SK-N-SH treated with all-trans-retinoic acid at 6 μM for 48 hours (cell line): ENCODE results near the gene DIP2C.

Source experiments
- ARNTL ChIP-seq: fragments of 450-650 bp; formaldehyde crosslinking; IDR thresholded peaks from 2 replicates; pipeline ENCODE4 v1.5.0; 2020; ENCODE audit warnings: low read depth, mild to moderate bottlenecking, moderate library complexity, borderline replicate concordance
- BACH2 ChIP-seq: fragments of 250-450 bp; sonication (Bioruptor Pico); IDR thresholded peaks from 2 replicates; pipeline ENCODE4 v1.9.0; 2021; ENCODE audit warnings: mild to moderate bottlenecking, borderline replicate concordance
- CSDC2 ChIP-seq: fragments of 250-450 bp; sonication (Bioruptor Pico); IDR thresholded peaks from 2 replicates; pipeline ENCODE4 v1.5.0; 2020; ENCODE audit warnings: mild to moderate bottlenecking, moderate library complexity
- PPARA ChIP-seq: fragments of 250-450 bp; sonication (Bioruptor Pico); IDR thresholded peaks from 2 replicates; pipeline ENCODE4 v1.5.0; 2020; ENCODE audit warnings: mild to moderate bottlenecking, borderline replicate concordance
- RARB ChIP-seq: fragments of 250-450 bp; sonication (Bioruptor Pico); IDR thresholded peaks from 2 replicates; pipeline ENCODE4 v1.8.0; 2021; ENCODE audit warnings: mild to moderate bottlenecking, moderate library complexity
- TOX ChIP-seq: fragments of 250-450 bp; sonication (Bioruptor Pico); IDR thresholded peaks from 2 replicates; pipeline ENCODE4 v1.8.0; 2021; ENCODE audit warnings: mild to moderate bottlenecking, moderate library complexity, borderline replicate concordance
- ZC3H10 ChIP-seq: fragments of 250-450 bp; sonication (Bioruptor Pico); IDR thresholded peaks from 2 replicates; pipeline ENCODE4 v1.5.1; 2021; ENCODE audit warnings: mild to moderate bottlenecking, moderate library complexity
- ZFP3 ChIP-seq: fragments of 250-450 bp; sonication (Bioruptor Pico); IDR thresholded peaks from 2 replicates; pipeline ENCODE4 v1.5.0; 2020; ENCODE audit warnings: mild to moderate bottlenecking, moderate library complexity
- ZNF8 ChIP-seq: fragments of 450-650 bp; formaldehyde crosslinking; IDR thresholded peaks from 2 replicates; pipeline ENCODE4 v1.5.0; 2020; ENCODE audit warnings: mild to moderate bottlenecking, moderate library complexity
- TF ChIP-seq, protein P1 (sequence below): fragments of 250-450 bp; sonication (Bioruptor Pico); IDR thresholded peaks from 2 replicates; pipeline ENCODE4 v1.8.0; 2020; ENCODE audit warnings: mild to moderate bottlenecking, moderate library complexity, borderline replicate concordance
- TF ChIP-seq, protein P2 (sequence below): fragments of 250-450 bp; sonication (Bioruptor Pico); IDR thresholded peaks from 2 replicates; pipeline ENCODE4 v1.8.0; 2021; ENCODE audit warnings: low read depth, mild to moderate bottlenecking, moderate library complexity, borderline replicate concordance
- TF ChIP-seq, protein P3 (sequence below): fragments of 250-450 bp; sonication (Bioruptor Pico); IDR thresholded peaks from 2 replicates; pipeline ENCODE4 v1.5.0; 2020; ENCODE audit warnings: mild to moderate bottlenecking, moderate library complexity

DNA sequence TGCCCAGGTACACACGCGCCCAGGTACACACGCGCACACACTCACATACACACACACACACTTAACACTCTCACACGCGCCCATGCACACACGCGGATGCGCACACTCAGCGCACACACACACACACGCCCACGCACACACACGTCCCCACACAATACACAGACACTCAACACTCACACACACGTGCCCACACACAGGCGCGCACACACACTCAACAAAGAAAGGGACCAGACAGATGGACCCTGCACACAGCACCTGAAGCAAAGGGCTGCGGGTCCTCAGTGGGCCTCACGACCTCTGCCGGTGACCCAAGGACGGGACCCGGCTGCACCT is 296.8 kb downstream of the DIP2C start:
- TF ChIP-seq RARB = no peak
- no peak for TF ChIP-seq PPARA
- TF ChIP-seq, protein P1, sequence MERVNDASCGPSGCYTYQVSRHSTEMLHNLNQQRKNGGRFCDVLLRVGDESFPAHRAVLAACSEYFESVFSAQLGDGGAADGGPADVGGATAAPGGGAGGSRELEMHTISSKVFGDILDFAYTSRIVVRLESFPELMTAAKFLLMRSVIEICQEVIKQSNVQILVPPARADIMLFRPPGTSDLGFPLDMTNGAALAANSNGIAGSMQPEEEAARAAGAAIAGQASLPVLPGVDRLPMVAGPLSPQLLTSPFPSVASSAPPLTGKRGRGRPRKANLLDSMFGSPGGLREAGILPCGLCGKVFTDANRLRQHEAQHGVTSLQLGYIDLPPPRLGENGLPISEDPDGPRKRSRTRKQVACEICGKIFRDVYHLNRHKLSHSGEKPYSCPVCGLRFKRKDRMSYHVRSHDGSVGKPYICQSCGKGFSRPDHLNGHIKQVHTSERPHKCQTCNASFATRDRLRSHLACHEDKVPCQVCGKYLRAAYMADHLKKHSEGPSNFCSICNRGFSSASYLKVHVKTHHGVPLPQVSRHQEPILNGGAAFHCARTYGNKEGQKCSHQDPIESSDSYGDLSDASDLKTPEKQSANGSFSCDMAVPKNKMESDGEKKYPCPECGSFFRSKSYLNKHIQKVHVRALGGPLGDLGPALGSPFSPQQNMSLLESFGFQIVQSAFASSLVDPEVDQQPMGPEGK (CRISPR knock-in tag) = no peak
- no peak for TF ChIP-seq ARNTL (CRISPR knock-in tag)
- TF ChIP-seq CSDC2 = no peak
- TF ChIP-seq ZFP3 (CRISPR knock-in tag) = no peak
- no peak for TF ChIP-seq TOX
- TF ChIP-seq, protein P2, sequence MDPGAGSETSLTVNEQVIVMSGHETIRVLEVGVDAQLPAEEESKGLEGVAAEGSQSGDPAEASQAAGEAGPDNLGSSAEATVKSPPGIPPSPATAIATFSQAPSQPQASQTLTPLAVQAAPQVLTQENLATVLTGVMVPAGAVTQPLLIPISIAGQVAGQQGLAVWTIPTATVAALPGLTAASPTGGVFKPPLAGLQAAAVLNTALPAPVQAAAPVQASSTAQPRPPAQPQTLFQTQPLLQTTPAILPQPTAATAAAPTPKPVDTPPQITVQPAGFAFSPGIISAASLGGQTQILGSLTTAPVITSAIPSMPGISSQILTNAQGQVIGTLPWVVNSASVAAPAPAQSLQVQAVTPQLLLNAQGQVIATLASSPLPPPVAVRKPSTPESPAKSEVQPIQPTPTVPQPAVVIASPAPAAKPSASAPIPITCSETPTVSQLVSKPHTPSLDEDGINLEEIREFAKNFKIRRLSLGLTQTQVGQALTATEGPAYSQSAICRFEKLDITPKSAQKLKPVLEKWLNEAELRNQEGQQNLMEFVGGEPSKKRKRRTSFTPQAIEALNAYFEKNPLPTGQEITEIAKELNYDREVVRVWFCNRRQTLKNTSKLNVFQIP (CRISPR knock-in tag) = no peak
- TF ChIP-seq ZC3H10 (CRISPR knock-in tag) = no peak
- TF ChIP-seq BACH2 = no peak
- TF ChIP-seq, protein P3, sequence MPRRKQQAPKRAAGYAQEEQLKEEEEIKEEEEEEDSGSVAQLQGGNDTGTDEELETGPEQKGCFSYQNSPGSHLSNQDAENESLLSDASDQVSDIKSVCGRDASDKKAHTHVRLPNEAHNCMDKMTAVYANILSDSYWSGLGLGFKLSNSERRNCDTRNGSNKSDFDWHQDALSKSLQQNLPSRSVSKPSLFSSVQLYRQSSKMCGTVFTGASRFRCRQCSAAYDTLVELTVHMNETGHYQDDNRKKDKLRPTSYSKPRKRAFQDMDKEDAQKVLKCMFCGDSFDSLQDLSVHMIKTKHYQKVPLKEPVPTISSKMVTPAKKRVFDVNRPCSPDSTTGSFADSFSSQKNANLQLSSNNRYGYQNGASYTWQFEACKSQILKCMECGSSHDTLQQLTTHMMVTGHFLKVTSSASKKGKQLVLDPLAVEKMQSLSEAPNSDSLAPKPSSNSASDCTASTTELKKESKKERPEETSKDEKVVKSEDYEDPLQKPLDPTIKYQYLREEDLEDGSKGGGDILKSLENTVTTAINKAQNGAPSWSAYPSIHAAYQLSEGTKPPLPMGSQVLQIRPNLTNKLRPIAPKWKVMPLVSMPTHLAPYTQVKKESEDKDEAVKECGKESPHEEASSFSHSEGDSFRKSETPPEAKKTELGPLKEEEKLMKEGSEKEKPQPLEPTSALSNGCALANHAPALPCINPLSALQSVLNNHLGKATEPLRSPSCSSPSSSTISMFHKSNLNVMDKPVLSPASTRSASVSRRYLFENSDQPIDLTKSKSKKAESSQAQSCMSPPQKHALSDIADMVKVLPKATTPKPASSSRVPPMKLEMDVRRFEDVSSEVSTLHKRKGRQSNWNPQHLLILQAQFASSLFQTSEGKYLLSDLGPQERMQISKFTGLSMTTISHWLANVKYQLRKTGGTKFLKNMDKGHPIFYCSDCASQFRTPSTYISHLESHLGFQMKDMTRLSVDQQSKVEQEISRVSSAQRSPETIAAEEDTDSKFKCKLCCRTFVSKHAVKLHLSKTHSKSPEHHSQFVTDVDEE (CRISPR knock-in tag) = no peak
- TF ChIP-seq ZNF8 (CRISPR knock-in tag) = no peak
